ENCODE data around the gene LAMB1.

Gene LAMB1

DNA sequence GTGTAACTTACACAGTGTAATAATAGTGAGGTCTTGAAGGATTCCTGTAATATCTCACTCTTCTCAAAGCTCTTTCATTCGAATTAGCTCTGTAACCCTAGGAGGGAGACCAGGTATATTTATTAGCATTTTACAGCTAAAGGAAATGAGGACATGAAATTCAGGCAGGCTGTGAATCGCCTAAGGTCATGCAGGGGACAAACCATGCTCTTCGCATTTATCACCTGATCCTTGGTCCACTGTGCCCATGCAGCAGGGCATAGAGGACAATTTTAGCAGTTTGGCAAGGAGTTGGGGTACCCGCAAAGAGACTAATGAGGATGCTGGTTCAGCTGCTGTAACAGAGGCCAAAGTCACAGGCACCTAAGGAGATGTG is 14.8 kb upstream of the LAMB1 start:
- no peak for DNase-seq (ENCODE audit: low read depth)

DNA sequence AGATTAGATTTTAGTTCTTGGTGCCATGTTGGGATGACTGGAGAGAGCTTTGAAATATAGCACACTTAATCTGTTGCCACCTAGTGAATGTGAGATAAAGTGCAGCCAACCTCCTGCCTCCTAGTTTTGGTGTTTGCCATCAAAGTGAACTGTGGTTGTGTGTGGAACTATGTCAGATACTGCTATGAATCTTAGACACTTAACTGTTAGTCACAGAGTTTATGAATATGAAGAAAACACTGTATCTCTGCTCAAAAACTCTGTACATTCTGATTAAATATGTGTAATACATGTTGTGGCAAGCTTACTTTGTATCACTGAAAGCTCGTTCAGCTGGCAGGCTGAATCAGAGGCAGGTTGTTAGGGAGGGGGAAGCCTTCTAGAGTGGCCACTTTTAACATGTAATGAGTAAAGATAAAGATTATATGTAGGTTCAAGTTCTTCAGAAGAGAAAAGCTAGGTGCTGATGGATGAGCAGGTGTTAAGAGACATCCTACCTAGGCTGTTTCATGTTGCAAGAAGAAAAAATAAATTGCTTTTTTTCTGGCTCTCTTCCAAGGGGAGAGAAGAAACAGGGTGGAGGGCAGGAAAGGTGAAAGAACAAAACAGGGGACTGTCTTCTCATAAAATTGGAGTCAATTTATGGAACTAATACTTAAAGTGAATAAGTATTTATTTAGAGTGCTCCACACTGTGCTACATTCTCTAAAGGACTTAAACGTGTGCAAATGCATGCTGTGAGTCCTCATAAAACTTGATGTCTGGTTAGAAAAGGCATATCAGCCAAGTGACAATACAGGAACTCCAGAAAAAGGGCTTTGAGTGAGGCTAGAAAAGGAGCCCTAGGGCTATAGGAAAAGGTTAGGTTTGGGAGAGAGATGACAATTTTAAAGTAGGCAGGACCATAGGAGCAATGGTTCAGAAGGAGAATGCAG is 14.1 kb upstream of the LAMB1 start:
- no peak for DNase-seq (ENCODE audit: low read depth)

DNA sequence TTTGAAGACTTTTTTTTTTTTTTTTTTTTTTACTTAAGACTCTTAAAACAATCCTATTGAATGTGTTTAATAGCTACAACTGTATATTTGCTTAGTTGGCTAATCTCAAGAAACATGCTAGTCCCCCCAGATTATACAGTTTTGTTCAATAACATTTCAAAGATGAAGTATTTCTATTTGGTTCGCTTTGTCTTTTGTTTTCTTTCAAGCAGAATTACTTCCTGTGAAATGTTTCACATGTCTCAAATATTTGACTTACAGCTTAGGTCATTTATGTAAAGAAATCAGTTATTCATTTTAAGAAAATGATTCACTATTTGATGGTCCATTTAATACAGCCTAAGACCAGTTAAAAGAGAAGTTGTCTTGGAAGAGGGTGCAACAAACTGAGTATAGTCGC is 12.8 kb upstream of the LAMB1 start:
- no peak for DNase-seq (ENCODE audit: low read depth)

DNA sequence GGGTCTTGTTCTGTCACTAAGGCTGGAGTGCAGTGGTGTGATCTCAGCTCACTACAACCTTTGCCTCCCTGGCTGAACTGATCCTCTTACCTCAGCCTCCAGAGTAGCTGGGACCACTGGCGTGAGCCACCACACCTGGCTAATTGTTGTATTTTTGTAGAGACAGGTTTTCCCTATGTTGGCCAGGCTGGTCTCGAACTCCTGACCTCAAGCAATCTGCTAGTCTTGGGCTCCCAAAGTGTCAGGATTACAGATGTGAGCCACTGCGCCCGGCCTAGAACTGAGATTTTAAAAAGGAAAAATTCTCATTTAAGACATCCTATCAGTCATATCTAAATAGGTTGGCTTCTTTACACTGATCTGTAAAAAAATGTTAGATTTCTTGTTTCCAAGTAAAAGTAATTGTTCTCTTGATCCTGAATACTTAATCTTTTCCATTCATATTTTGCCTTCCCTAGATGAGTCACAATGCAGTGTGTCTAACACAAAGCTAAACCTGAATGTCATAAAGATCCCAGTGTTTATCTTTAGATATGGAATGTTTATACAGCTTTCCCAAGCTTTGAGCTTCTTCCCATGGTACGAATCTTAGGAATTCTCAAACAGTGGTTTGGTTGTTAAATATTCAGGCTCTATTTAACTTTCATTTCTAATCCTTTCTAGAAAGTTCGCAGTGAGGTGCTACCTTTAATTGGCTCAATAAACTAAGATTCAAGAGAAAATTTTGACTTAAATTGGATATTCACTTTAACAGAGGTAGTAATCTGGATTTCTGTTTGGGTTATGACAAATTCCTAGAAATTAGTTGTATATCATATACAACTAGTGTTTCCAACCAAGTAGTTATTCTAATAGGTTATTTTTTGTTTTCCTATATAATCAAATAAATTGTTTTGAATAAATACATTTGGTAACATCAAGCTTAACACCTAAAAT is 12.1 kb upstream of the LAMB1 start:
- DNase-seq (ENCODE audit: low read depth): no peak

DNA sequence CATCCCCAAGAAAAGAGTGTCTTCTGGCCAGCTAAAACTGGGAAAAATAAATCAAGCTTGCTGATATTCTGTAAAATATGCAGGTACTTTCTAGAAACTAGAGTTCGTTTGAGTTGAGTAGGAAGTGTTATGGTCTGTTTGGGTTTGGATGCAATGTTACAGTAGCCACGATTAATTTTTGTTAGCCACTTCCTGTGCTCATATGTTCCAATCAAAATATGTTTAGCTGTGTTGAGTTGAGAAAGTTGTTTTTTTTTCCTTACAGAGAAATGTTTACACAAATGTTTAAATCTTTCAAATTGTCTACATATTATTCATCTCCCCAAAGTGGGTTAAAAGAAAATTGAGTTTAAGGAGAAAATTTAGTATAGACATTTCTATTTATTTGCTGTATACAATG is 11.3 kb upstream of the LAMB1 start:
- DNase-seq (ENCODE audit: low read depth): no peak

DNA sequence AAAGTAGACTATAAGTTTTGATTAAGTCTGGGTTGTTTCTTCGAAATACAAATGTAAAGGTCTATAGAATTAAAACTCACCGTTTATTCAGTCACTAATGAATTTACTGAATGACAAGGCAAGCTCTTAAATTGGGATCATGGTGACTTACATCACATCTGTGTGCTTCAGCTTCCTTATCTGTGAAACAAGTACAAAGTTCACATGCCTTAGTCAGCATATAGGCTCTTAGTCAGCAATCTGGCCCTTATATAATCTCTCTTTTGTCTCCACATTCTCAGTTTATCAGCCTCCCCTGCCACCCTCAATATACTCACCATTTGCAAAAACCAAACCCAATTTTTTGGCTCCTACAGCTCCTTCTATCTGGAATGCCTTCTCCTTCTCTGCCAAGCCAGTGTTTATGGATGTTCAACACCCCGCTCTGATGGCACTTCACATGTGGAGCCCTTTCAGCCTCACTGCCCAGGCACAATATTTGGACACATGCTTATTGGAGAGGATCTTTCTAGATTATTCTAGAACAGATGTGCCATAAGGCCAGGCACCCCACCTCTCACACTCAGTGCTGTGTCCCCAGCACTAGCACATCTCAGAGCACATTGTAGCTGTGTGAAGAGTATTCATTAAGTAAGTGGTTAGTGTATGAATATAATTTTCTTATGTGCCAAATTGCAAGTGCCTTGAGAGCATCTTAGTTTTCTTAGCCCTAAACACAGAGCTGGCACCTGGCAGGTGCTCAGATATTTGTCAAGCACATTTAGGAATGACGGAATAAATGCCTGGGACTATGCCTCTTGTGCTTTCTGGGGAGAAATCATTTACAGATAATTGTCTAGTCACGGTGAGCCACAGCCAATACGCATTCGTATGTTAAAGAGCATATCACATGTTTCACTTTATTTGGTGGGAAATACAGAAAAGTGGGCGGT is 9.8 kb upstream of the LAMB1 start:
- no peak for DNase-seq (ENCODE audit: low read depth)

DNA sequence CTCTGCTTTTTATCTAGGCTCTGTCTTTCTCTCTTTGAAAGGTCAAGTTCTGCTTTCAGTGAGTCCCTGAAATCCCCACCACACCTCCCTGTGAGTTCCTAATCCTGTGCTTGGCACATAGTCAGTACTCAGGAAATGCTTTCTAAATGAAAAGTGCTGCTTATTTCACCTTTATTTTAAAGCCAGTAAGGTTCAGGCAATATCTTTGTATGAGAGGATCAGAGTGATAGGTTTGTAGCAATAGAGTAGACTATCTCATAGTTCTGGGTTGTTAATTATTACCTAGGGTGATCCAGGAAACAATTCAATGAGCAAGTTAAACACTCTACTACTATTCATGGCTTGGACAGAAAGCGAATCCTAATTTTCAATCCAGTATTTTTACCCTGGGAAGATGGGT is 7.4 kb upstream of the LAMB1 start:
- DNase-seq (ENCODE audit: low read depth): no peak

DNA sequence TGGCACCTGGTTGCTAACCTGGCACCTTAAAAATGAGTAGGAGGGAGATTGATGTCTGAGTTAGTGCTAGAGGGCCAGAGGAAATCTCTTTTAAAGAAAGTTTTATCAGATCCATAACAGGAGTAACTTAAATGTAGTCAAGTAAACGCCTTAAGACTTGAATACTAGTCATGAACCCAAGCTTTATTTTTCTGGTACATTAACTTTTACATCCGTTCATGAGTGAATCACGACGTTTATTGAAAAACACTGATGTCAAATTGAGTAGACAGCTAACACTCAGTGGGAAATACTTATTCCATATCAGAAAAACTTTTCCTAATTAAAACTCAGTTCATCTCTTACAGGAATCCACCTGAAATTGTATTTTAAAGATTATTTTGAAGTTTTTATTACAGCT is 6.9 kb upstream of the LAMB1 start:
- no peak for DNase-seq (ENCODE audit: low read depth)

DNA sequence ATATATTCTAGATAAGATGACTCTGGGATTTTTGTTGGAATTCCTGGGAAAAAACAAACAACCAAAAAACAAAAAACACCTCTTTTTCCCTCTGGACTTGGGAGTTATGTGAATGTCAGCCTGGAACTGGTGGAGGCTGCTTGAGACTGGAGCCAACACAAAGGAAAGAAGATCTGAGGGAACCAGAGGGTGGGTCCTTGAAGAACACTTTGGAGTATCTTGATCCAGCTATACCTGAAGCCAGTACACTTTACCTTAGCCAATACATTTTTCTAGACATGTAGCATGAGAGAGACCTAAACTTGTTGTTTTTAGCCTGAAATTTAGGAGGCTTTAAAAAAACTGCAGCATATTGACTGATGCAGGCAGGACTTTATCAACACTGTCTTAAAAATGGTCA is 5.9 kb upstream of the LAMB1 start:
- no peak for DNase-seq (ENCODE audit: low read depth)

DNA sequence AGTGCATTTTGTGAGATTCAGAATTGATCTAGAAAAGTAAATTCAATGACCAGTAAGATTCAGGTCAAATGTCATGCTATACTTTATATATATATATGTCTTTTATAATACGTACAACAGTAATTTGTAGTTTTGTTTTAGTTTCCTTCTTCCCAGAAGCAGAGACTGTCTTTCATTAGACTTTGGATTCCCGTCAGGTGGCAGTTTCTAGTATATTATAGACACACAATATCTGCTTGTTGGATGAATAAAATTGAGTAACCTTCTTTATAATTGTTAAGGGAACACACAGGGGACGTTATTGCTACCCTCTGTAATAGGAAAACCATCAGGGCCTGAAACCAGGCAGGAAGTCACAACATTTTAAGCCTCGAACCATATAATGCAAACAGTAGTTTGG is 5.3 kb upstream of the LAMB1 start:
- no peak for DNase-seq (ENCODE audit: low read depth)

DNA sequence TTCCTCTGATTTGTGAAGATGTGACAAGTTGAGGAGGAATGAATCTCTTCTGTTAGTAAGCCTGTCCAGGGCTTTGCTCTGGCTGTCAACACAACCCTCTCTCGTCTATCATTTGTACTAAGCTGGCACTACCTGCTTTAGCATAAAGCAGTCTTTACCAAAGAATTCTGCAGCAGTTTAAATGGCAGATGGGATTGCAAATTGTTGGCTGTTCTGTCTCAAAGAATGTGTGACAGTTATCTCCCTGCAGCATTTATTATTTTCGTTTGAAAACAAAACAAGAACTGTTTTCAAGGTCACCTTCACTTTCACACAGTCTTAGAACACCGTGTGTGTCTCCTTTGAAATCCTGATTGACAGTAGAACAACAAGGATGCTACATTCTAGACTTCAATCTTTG is 4.8 kb upstream of the LAMB1 start:
- no peak for DNase-seq (ENCODE audit: low read depth)

DNA sequence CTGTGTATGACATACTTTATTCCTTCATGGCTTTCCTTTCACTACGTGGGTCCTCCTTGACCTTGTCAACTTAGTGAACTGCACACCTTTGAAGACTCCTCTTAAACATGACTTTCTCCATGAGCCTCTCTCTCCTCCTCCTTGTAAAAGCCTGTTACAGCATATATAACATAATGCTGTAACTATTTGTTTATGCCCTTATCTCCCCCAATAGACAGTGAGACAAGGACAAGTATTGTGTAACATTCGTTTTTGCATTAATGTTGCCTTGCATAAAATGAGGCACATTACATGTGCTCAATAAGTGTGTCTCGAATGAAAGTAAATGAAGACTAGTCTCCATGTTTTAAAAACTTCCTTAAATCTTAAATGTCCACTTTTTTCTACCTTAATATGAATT is 4.3 kb upstream of the LAMB1 start:
- no peak for DNase-seq (ENCODE audit: low read depth)

DNA sequence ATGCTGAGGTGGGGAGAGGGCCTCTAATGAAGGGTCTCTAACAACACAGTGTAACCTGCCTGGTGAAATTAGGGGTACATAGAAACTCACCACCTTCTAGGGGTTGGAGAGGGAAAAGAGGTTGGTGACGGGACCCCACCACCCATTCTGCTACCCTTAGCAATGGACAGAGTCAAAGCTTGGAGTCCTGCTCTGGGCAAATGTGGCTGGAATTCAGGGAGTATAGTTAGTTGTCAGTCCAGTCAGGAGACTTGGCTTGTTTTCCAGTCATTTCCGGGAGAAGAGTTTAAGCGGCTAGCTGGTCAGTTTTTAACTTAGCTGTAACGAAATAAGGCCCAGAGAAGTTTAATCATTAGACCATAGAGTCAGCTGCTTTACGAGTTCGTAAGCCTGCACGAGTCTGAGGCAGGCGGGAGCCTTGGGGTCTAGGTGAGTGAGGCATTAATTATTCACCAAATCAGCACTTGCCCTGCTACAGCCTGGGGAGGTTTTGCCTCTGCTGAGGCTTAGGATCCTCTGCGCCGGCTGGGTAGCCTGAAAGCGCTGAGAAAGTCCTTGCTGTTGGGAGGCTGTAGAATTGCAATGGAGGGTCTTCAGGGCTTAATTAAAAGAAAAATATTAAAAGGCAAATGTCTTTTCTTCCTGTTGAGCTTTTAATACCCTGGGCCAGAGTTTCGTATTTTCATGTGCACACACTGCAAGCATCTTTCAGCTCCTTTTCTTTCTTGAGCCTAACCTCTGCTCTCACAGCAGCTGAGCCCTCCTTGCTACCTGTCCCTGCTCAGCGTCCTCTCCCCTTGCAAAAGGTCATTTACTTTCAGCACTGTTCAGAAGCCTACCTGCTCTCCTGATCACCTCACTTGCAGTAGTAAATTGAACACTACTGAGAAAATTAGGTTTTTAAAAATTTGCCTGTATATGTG is 1.5 kb upstream of the LAMB1 start:
- DNase-seq (ENCODE audit: low read depth): no peak

DNA sequence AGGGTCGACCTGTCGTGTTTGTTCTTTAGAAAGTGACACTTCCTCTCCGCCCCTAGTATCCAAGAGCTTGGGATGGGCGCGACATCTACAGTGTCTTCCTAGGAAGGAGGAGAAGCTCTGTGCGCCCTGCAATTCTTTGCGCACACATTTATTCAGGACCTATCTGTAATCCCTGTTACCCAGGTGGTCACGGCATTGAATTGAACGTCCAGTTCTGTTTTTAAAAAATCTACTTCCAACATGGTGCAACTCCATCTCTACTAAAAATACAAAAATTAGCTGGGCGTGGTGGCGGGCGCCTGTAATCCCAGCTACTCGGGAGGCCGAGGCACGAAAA is 606 bp upstream of the LAMB1 start:
- no peak for DNase-seq (ENCODE audit: low read depth)

DNA sequence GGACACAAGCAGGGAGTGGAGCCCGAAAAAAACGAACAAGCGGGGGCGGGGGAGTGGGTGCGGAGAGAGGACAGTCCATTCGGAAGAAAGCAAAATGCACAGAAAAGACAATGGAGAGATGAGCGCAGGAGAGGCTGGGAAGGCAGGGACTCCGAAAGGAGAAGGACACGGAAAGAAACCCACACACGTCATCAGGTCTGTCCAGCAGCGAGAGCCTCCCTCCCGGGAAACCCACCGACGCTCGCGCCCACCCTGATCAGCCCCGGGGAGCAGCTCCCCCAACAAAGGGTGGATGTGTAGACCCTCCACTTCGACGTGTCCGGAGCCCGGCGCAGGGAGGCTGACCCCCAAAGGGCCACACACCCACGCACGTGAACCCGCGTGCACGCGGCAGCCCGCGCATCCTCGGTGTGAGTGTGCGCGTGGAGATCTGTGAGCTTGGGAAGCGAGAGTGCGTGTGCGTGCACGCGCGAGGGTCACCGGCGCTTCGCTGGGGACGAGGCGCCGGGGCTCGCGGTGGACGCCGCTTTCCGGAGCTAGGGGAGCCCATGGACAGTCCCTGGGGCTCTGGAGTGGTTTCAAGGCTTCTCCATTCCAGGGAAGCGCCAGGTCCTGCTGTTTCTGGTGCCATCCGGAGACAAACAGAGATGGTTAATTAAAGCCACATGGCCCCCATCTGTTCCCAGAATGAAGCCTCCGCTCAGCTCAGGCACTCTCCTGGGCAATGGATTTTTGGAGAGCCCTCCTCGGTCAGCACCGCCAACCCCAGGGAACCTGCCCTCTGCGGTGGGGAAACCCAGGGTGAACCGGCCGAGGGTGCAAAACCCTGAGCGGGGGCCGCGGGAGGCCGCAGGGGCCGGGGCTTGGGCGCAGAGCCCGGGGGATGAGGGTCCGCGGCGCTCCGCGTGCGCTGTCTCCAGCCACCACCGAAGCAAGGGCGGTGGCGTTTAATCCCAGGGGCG is 916 bp downstream of the LAMB1 start:
- no peak for DNase-seq (ENCODE audit: low read depth)

DNA sequence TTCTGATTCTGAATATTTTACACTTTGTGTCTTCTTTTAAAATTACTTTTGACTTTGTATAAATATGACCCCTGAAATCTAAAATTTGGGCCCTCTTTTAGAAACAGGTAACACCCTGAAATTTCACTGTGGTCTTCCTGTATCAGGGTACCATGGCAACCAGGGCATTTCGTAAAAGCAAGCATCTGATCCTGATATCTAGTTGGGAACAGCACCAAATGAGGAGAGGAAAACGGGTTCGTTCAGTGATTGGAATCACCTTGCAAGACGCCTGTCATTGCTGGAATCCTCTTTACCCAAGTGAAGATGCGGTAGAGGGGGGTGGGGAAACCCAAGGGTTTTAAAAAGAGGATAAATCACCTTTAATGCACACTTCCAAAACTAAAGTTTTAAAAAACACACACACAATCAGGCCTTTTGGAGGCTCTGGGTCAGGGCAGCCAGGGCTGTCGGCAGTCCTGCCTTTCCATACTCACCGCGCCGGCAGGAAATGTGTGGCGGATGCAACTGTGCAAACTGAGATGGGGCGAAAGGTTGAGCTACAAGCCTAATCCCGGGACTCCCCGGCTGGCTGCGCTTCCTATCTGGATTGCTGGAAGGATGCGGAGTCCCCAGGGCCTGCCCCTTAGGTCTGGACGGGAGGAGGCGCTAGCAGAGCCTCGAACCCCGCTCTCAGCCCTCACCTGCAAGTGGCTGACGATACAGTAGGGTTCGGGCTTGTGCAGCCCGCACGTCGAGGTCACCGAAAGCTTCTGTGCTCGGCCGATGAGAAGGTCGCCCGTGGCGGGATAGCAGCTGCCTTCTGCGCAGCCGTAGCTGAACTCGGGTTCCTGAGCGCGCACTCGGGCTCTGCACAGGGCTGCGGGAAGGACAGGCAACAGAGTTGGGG is 1.8 kb downstream of the LAMB1 start:
- no peak for DNase-seq (ENCODE audit: low read depth)

DNA sequence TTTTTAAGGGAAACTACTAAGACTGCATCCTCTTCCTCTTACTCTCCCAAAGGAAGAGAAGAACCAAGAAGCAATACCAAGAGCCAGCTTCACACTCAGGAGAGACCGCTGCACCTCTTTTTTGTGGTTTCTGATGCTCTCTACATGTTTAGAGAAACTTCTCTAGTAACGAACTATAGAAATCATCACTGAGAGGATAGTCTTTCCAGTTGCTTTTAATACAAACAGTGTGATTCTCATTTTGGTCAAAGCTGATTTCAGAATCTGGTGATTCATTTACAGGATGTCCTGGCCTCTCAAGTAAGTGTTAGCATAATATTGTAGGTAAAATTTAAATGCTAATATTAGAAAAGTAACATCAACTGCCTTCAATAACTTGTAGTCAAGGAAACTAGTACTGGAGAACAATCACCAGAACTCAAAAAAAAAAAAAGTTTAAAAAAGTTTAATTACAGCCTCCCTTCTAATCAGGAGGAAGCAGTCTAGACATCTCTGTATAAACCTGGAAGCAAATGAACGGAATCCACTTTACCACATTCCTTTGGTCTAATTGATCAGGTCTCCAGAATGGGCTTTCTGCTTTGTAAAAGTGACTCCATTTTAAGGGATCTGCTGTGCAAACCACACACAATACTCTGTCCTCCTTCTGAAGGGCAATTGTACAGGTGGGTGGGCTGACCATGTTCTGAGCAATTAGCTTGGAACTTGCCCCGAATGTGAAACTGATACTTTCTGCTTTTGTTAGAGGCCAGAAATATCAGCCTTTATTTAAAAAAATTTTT is 3.0 kb downstream of the LAMB1 start:
- no peak for DNase-seq (ENCODE audit: low read depth)
